NCI-H446 treated with DMSO at 0.1 percent for 48 hours (cell line): ENCODE measurements around the gene APCDD1.
"Not testable (repeated sequence)": the region's sequence is repeated elsewhere in the genome, so short reads cannot be mapped to it uniquely, and the experiment has no call there.

Source experiments
- DNase-seq: peaks from one replicate; lab custom pipeline; 2025; lab: John Stamatoyannopoulos, UW

APCDD1 gene

DNA sequence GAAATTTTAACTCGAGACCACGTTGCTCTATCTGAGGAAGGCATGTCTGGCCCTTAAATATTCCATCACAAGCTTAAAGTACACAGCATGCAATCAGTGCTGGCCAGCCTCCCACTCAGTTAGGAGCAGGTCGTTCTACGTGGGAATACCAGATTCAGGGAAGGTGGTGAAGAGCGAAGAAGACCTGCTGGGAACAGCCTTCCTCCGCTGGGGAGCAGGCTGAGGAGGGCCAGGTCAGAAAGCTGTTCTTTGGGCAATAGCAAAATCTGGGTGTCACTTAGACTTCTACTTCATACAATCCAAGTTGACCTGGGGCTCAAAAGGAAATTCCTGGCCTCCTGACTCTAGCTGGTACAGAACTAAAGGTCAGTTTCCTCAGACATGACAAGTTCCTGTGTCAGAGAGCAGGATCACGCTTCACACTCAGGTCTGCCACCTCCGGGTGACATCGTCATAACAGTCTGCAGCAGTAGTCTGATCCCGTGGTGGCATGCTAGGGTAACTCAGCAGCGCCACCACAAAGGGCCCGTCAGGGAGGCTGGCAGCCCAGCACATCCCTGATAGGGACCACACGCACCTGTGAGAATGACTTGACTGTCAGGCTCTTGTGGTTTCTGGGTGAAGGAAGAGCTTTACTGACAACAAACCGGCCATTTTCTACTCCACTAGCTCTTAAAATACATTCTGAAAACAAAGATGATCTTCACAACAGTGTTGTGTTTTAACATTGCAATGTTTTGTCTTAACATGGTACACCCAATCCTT is 36.1 kb downstream of the APCDD1 start:
- no peak for DNase-seq

DNA sequence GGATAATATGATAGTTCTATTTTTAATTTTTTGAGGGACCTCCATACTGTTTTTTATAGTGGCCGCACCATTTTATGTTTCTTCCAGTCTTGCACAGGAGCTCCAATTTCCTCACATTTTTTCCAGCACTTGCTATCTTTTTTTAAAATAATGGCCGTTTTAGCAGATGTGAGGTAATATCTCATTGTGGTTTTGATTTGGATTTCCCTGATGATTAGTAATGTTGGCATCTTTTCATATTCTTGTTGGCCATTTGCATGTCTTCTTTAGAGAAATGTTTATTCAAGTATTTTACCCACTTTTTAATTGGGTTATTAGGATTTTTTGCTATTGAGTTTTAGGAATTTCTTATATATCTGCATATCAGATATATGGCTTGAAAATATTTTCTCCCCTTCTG is 41.5 kb downstream of the APCDD1 start:
- no peak for DNase-seq

DNA sequence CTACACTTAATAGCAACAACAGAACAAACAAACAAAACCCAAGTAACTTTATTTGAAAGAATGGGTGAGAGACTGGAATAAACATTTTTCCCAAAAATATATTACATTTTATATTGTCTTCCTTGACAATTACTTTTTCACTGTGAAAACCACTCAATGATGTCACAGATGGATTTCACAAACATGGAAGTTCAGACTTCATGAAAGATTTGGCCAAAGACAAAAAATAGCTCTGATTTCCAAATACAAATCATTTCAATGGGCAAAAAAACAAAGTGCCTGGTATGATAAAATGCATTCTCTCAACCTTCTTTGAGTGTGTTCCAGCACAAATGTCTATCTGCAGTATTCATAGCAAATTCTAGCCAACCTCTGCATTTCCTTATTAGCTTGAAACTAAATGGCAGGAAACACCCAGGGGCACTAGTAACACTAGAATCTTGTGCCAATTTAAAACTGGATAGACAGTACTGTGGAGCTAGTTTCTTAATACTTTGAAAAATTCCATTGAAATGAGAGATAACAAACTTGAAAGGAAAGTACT is 42.8 kb downstream of the APCDD1 start:
- no peak for DNase-seq

DNA sequence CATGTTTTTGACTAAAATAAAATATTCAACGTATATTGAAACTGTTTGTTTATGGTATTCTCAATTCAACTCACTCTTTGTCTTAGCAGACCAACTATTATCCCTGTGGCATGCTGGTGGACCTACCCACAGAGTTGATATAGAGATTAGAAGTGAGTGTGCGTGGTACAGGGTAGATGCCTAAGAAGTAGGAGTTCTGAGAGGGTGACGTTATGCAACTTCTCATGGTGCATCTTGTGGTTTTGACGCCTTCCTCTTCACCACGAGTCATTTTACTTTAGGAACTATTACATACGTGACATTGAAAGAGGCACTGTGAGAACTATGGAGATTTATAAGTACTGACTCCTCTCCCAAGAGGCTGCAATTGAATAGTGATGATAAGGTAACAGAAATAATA is 44.8 kb downstream of the APCDD1 start:
- no peak for DNase-seq

DNA sequence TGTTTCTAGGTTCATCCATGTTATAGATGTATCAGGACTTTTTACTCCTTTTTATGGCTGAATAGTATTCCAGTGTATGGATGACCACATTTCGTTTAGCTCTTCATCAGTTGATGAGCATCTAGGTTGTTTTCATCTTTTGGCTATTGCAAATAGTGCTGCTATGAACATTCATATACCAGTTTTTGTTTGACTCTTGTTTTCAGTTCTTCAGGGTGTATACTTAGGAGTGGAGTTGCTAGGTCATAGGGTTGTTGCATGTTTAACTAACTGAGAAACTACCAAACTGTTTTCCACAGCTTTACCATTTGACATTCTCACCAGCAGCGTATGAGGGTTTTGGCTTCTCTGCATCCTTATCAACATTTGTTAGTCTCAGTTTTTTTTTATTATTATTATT is 45.6 kb downstream of the APCDD1 start:
- DNase-seq, result no peak

DNA sequence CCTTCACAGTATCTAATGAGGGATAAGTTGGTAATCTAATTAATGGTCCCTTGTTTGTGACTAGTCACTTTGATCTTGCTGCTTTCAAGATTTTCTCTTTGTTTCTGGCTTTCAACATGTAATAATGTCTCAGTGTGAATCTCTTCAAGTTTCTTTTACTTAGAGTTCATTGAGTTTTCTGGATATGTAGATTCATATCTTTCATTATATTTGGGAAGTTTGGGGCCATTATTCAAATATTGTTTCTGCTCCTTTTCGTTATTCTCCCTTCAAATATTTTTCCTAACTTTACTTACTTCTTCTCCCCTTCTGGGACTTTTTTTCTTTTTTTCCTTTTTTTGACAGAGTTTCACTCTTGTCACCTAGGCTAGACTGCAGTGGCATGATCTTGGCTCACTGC is 50.3 kb downstream of the APCDD1 start:
- no peak for DNase-seq

DNA sequence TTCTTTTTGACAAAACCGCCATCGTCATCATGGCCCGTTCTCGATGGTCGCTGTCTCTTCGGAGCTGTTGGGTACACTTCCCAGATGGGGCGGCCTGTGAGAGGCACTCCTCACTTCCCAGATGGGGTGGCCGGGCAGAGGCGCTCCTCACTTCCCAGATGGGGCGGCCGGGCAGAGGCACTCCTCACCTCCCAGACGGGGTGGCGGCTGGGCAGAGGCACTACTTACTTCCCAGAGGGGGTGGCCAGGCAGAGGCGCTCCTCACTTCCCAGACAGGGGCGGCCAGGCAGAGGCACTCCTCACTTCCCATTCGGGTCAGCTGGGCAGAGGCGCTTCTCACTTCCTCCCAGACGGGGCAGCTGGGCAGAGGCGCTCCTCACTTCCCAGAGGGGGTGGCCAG is 51.5 kb downstream of the APCDD1 start:
- not testable (repeated sequence) for DNase-seq

DNA sequence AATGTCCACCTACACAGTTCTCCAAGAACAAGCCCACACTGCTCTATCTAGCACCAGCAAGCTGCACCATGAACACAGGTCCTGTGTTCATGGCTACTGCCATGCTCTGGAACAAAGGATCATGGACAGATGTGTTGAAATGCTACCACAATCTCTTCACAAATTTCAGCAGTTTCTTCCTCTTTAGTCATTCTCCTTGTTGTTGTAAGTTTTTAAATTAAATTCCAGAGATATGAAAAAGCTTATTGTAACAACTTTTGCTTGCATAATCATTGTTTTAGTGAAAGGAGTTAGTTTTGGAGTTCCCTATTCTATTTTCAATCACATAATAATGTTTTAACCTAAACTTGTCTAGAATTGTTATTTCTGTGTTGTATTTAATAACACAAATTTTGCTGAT is 54.2 kb downstream of the APCDD1 start:
- DNase-seq, result no peak

DNA sequence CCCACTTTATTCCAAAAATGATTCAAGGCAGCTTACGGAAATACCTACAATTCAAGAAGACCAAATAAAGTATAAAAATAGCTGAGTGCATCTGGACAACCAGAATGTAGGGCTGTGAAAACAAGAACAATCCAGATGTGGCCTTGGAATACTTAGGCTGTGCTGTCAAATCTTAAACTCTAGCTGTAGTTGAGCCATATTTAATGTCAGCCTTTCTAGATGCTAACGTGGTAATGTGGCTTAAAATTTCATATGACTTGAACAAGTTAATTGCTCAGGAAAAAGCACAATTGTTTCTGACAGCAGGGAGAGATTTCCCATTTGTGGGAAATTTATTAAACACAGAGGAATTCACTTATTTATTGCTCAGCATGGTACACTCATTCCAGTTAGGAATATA is 56.8 kb downstream of the APCDD1 start:
- DNase-seq, result no peak

DNA sequence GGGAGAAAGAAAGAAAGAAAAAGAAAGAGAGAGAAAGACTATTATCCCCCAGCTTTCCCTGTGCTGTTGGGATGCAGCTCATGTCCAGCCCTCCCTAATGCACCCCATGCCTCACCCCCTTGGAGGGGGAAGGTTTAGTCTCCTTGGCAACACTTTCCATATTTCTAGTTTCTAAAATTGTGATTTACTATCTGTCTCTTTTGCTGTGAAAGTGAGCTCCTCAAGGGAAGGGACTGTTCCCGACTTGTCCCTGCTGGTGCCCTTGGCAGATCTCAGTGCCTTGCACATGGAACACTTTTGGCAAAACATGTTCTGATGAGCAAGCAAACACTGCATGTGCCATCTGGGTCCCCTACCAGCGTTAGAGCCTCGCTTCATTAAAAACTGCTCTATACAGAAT is 59.6 kb downstream of the APCDD1 start:
- peak; percentile 48 for DNase-seq

DNA sequence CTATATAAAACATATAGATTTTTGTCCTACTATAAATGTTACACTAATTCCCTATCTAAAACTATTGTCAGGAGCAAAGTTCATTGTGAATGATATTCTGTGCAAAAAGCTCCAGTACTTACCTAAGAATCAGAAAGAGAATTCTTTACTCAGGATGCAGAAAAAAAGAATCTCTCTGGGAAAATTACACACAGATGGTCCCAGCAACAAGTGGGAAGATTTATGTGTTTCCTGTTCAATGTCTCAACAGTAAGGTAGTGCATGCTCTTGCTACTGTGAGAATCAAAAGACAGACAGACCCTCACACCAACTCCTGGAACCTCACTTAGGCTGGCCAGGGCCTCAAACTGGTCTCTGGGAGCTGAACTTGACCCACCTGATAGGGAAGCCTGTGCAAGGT is 60.2 kb downstream of the APCDD1 start:
- DNase-seq, result no peak

DNA sequence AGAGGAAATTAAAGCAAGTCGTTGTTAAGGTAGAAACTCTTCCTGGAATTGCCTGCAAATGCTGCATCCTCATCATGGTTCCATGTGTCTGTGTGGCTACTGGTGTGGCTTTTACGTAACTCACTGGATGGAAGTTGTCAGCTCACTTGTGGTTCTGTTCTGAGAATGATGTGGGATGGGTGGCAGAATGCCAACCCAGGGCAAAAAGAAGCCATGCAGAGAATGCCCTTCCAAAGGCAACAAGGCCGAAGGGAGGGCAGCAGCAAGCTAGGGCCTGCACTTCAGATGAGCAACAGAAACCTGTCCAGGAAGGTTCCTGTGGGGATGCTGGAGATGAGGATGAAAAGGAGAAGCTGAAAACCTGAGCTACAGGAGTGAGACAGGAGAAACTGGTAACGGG is 61.0 kb downstream of the APCDD1 start:
- no peak for DNase-seq

DNA sequence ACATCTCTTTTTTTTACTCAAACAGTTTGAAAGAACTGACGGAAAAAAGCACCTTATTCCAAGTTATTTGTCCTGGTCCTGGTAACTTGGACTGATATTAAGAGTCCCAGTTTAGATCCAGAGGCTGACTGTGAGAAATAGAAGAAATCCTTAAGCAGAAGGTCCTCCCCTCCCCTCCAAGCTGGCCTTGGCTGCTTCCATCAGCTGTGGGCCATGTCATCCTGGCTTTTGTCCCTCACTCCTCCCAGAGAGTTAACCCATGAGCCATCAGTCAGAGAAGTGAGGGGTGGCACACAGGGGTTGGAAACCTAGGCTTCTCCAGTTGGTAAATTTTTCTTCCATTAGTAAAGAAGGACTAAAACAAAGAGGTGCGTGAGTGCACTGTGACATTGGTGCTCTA is 61.6 kb downstream of the APCDD1 start:
- no peak for DNase-seq

DNA sequence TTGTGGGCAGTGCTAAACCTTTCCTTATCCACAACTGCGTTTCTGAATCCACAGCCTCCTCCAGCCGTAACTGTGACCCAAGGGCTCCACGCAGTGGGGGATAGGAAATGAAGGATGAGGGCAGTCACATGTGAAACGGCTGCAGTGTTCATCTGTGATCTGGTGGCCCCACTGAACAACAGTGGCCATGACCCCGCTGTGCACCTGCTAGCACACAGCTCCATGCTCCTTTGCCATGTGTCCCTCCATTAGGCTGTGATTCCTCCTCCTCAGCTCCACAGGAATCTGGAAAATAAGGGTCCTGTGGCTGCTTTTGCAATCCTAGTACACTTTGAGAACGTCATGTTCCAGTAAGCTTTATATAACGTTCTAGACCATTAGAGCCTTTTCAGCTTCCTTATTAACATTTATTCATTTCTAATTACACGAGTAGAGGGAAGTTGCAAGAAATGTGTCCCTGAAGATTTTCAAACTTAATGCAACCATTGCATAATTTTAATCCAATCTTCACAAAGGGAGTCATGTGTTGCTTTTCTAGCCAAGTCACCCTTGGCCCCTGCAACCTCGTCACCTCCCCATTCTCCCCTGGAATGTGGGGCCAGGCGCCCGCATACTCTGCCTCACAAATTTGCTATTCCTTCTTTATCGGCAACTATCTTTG is 64.3 kb downstream of the APCDD1 start:
- no peak for DNase-seq

DNA sequence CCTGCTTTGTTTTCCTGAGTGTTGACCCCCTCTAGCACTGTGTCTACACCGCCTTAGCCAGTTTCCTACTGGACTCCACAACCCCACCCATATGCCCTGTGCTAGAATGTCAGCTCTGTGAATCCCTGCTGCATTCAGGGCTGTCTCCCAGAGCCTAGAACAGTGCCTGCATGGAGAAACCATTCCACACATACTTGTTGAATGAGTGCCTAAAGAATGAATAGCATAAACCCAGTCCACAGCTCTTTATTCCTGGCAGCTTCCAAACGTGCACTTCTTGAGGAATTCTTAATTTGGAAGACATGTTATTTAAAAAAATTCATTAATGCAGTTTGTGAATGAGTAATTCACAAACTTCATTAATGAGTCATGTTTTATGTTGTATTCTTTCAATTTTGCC is 64.9 kb downstream of the APCDD1 start:
- DNase-seq, result no peak

DNA sequence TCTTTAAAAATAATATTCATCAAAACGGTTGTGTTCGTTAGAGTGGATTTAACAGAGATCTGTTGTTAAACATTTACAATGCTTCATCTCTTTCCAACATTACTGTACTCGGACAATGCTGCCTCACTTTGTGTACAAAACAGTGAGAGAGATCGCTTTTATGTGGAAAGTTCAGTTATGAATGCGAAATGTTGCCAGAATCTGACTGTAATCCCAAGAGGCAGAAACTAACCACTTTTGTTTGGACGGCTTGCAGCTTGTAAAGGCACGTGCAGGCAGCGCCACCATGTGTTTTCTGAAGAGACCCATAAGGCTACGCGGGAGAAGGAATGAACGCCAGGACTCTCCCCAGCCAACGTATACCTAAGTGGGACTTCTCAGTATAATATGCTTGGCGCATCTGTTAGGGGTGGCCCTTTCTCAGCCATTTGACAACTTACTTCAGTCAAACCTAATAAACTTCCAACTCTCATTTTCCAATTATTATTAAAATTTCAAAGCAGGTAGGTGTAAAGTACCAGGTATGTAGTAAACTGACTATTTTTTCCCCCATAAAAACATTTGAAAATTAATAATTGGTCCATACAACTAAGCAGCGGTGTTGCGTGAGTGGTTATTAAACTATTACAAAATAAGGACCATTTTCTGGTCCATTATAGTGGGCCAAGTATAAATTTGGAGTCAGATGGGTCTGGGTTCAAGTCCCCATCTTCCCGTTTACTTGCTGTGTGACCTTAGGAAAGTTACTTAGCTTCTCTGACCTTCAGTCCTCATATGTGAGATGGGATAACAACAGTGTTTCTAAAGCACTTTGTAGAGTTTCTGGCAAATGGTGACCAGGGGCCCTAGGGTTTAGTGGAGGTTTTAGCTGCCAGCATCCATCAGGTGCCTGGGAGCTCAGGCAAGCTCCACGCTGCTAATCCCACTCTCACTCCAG is 65.8 kb downstream of the APCDD1 start:
- DNase-seq, result peak; percentile 82

DNA sequence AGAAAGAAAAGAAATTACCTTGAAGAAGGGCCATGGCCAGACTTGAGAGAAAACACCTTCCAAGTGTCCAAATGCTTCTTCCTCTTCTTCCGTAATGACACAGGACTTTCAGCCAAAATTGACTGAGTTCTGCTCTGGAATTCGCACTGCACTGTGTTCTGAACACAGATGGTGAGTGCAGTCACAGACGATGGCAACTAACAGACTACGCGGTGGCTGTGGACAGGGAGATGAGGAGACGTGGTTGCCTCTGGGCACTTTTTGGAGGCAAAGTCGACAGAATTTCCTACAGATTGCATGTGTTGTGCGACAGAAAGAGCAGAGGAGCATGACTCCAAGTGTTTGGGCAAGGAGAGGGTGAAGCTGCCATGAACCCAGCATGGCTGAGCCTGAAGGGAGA is 67.1 kb downstream of the APCDD1 start:
- no peak for DNase-seq

DNA sequence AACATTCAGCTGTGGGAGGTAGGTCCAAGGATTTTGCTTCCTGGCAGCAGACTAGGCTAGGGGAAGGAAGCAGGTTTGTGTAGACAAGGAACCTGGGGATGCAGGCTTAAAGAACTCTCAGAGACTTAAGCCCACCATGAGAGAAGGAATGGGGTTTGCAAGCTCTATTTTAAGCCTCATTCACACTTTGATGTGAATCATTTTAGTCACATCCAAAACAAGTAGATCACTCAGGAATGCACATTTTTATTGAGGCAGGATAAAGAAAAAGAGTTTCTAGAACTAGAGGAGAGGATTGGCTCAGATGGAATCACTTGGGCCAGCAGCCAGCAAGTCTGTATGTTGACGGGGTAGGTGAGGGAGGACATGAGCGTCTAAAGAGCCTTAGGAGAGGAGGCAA is 68.1 kb downstream of the APCDD1 start:
- no peak for DNase-seq

DNA sequence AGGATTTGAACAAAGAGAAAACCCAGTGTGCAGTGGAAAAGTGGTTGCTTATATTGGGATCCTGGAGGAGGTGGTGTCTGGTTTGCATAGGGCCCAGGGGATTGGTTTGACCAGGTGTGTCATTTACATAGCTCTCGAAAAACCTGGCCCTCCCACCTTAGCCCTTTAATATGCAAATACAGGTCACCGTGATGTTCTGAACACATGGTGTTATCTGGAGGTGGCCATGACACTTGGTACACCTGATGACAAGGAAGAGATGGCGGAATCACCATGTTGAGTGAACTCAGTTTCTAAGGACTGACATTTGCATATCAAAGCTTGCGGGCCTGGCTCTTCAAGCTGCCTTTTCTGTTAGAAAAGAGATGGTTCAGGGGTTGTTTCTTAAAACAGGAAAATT is 69.1 kb downstream of the APCDD1 start:
- no peak for DNase-seq

DNA sequence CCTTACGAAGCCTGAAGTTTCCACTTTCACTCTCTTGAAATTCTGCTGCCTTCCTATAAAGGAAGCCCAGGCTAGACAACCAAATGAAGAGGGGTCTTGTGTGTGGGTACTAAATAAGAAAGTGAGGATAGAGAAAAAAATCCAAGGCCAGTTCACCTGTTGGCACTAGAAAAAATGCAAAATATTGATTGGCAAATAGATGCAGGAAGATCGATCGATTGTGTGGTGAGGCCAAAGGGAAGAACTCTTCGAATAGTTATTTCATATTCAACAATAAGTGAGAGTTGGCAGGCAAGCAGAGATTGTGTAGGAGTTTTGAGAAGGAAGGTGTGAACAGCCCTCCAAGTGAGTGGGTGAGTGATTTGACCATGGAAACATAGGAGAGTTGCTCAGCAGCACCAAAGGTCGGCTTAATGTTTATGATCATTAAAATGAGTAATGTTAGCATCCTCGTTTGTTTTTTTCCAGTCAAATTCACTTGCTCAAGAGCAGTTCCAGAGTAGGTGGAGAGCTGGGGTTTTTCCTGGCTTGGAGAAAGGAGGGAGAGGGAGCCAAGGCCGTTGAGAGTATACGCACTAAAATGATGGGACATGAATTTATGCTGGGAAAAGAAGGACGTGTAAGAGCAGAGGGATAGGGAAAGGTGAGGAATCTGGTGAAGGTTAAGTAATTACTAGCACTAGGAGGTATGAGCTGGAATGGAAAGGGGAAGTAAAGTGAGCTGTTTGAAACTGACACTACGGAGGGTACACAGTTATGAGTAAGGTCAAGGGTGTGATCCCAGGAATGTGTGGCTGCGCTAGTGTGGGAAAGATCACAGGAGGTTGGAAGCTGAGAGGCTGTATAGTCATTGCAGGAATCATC is 70.3 kb downstream of the APCDD1 start:
- no peak for DNase-seq

DNA sequence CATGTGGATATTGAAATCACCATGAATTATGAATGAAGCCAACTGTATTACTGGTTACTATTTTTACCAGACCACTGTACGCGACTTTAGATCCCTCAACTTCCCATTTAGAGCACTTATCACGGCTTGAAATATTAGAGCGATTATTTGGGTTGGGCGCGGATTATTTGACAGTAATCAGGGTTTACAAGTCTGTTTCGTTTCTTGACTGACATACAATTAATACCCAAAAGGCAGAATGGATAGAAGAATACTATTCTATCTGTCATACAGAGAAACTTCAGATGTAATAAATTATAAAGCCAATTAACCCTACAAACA is 70.9 kb downstream of the APCDD1 start:
- no peak for DNase-seq
